ENCODE data around the gene GALNT2.

GALNT2 gene

GRCh38 chr1:230156068-230156467 is 89.0 kb downstream of the GALNT2 start:
- no peak overlapping the region for H3K27ac ChIP-seq
- no peak for DNase-seq (ENCODE audit: low read depth, low spot score)

DNA sequence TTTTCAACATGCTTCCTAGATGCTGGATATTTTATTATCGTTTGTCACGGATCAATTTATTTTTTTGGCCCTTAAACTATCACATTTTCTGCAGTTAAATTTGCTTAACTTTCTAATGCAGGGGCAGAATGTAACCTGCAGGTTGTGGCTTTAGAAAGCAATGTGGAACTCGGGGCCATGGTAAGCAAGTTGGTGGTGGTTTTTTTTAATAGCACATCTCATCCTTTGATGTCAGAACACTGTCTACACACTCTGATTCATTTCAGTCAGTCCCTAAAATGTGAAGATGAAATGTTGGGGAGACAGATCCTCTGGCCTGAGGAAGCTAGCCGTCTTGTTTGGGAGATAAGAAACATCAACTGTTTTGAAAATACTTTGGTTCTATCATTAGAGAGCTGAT is 89.5 kb downstream of the GALNT2 start:
- no peak for DNase-seq (ENCODE audit: low read depth, low spot score)
- no peak overlapping the region for H3K27ac ChIP-seq

GRCh38 chr1:230157420-230158390 is 90.7 kb downstream of the GALNT2 start:
- no peak for DNase-seq (ENCODE audit: low read depth, low spot score)
- H3K27ac ChIP-seq = no peak overlapping the region

- DNase-seq (ENCODE audit: low read depth, low spot score) = no peak
- H3K27ac ChIP-seq = no peak overlapping the region
Observed at GRCh38 chr1:230158415-230159291, 91.6 kb downstream of the GALNT2 start.

- no peak overlapping the region for H3K27ac ChIP-seq
- DNase-seq (ENCODE audit: low read depth, low spot score) = no peak
Observed at GRCh38 chr1:230159580-230159979, 92.5 kb downstream of the GALNT2 start.

- no peak for DNase-seq (ENCODE audit: low read depth, low spot score)
- no peak overlapping the region for H3K27ac ChIP-seq
Observed at GRCh38 chr1:230160957-230161771, 94.1 kb downstream of the GALNT2 start.

- no peak overlapping the region for H3K27ac ChIP-seq
- DNase-seq (ENCODE audit: low read depth, low spot score) = no peak
Observed at GRCh38 chr1:230163205-230163604, 96.2 kb downstream of the GALNT2 start.

- no peak overlapping the region for H3K27ac ChIP-seq
- DNase-seq (ENCODE audit: low read depth, low spot score) = no peak
Observed at GRCh38 chr1:230163719-230164118, 96.7 kb downstream of the GALNT2 start.

GRCh38 chr1:230165536-230165935 is 98.5 kb downstream of the GALNT2 start:
- H3K27ac ChIP-seq = no peak overlapping the region
- DNase-seq (ENCODE audit: low read depth, low spot score) = no peak

DNA sequence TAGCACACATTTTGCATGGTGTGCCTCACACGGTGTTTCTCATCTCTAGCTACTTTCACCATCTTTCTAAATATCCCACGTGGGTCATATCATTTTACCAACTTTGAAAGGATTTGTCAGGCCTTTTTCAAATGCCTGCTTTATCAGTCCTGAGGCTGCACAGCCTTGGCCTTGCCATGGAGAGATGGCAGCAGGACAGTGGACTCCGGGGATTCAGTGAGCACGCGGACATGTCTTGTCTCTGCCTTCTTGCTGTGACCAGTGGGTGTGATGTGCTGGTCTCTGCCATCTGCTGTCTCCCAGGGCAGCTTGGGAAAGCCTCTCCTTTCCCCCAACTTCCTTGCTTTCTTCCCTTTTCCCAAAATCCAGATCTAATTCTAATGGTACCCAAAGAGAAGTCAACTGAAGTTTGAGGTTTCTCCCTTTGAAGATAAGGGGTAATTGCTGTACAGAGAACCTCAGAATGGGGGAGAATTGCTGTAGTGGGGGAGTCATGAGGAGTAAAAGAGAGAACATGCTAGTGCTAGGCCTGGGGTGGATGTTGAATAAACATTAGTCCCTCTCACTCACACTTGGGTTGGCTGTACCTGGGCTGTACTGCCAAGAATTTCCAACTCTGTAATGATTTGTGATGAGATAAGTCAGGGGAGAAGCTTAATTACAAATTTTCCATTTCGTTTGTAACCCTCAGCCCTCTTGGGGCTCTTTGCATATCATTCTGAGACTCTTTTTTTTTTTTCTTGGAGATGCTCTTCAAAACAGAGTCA is 99.5 kb downstream of the GALNT2 start:
- DNase-seq (ENCODE audit: low read depth, low spot score) = no peak
- no peak overlapping the region for H3K27ac ChIP-seq

DNA sequence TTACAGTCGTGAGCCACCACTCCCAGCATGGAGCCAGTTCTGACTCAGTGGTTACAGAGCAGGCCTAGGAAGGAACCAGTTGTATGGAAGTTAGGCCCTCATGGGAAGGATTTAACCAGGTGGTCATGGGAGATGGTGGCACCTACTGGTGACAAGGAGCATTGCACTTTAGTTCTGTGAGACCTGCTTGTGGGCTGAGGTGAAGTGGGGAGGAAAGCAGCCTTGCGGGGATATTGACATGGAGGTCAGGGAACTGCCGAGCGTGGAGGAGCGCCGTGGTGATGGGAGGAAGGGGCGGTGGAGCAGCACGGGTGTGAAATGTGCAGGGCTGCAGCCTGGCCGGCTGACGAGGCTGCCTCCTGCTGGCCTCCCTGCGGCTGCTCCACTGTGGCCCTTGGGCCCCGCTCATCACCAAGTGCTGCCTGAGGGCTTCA is 100.4 kb downstream of the GALNT2 start:
- peak; percentile 31 for DNase-seq (ENCODE audit: low read depth, low spot score)
- no peak overlapping the region for H3K27ac ChIP-seq

DNA sequence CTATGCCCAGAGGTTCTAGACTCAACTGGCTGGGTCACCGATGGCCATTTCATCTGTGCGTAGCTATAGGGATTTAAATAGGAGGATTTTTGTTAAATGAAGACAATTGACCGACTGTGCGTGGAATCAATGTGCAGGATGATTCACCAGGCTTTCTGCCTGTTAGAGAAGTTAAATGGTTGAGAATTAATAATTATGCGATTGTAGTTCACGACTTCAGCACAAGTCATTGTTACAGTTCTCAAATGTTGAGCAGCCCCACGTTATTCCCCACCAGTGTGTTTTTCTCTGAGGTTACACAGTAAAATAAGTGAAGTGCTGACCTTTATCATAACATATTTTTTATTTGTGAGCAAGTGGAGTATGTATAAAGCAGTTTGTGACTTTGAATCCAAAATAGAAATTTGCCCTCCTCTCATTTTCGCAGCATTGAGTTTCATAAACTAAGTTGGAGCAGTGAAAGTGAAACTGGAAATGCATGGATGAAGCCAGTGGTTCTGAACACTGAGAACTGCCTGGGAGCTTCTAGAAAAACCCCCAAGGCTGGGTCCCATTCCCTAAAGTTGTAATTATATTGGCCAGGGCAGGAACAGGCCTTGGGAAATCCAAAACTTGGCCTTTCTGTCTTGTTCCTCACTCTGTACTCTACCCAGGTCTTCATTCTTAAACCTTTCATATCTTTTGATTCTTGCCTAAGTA is 102.6 kb downstream of the GALNT2 start:
- DNase-seq (ENCODE audit: low read depth, low spot score) = no peak
- no peak overlapping the region for H3K27ac ChIP-seq

- no peak for DNase-seq (ENCODE audit: low read depth, low spot score)
- H3K27ac ChIP-seq = no peak overlapping the region
Observed at GRCh38 chr1:230170153-230170547, 103.1 kb downstream of the GALNT2 start.

DNA sequence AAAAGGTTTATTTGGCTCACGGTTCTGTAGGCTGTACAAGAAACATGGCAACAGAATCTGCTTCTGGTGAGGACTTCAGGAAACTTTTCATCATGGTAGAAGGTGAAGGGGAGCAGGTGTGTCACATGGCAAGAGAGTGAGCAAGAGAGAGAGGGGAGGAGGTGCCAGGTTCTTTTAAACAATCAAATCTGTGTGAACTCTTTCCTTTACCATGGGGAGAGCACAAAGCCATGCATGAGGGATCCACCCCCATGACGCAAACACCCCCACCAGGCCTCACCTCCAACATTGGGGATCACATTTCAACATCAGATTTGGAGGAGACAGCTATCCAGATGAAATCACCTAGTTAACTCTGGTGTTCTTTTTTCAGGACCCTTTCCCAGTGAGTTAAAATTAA is 103.6 kb downstream of the GALNT2 start:
- no peak overlapping the region for H3K27ac ChIP-seq
- DNase-seq (ENCODE audit: low read depth, low spot score) = no peak

DNA sequence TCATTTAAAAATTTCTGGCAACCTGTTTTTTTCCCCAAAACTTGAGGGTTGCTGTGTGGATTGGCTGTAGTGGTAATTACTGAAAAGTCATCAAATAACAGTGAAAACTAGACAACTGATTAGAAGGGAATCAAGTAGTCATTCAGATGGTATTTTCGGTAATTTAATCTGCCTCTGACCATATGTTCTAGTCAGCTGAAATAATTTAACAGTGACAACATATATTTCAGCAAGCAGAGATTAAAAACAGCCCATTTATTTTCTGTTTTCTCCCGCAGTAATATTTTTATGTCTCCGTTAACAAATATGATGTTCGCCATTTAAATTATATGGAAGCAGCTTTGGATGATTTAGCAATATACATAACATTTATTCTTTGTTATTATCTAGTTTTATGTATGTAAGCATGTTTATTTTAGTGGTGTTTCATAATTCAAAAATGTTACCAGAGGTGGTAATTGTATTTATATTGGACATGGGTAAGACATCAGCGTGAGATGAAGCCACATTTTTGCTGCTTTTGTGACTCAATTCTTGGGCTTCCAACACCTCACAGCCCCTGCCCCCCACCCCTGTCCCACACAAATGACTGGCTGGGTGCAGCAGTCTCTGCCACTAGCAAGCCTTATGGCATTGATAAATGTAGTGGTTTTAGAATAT is 104.4 kb downstream of the GALNT2 start:
- DNase-seq (ENCODE audit: low read depth, low spot score) = no peak

DNA sequence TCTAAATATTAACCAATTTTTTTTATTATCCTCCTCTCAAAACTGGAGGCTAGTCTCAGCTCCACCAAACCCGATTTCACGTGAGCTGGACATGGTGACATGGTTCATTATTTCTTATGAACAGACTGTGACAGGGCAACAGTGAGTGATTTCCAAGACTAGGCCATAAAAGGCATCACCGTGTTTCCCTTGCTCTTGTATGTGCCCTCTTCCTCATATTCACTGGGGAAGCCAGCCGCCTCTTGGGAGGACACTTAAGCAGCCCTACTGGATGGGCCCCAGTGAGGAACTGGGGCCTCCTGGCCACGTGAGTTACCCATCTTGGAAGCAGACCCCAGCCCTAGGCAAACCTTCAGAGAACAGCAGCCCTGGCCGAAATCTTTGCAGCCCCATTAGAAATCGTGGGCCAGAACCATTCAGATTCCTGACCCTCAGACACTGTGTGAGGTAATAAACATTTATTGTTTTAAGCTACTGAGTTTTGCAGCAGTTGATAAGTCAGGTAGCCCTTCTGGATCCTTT is 105.0 kb downstream of the GALNT2 start:
- no peak for DNase-seq (ENCODE audit: low read depth, low spot score)
- no peak overlapping the region for H3K27ac ChIP-seq

More for the DNA sequence above, 104.4 kb downstream of the GALNT2 start:
- H3K27ac ChIP-seq = no peak overlapping the region

DNA sequence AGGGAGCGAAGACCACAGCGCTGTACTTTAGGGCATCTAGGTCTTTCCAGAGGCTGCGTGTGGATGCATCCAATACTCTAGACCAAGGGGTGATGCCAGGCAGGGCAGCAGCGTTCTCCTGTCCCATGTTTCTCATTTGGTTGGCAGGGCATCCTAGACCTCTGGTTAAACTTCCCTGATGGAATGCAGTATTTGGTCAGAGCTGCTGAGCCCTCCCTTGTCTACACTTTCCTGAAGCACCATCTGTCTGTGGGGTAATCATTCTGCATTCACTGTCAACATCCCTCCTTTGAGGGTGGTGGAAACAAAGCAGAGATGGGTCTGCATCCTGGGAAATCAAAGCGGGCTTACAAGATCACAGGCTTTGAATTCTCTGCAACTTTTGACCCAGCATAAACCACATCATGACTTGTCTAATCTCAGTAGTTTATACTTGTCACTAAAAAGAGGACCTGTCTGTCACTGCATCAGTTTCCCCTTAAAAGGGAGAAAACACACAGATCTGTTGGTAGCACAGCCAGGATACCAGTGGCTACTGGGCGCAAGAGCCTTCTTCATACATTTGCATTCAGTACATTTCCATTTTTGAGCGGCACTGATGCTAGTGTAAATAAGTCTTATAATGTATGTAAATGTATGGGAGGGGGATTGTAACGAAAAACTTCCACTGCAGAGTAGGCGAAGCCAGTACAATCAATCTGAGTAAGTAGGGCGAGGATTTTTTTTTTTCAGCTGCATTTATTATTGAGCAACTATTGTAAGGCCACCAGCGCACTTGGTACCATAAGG is 106.3 kb downstream of the GALNT2 start:
- H3K27ac ChIP-seq = no peak overlapping the region
- no peak for DNase-seq (ENCODE audit: low read depth, low spot score)

Data from epithelial cell of prostate (primary cell).